GM19324 (cell line): Measurements from ENCODE around the gene SMG5.
A peak's percentile ranks its signal among the peaks of the same experiment; 100 is the strongest.

Source experiments
- ATAC-seq: cut with Tn5 transposase; IDR thresholded peaks from one replicate; pipeline ENCODE4 v1.9.1; 2021; ENCODE audit warnings: mild to moderate bottlenecking, moderate library complexity; ENCODE audit not compliant: unreplicated experiment, low FRiP score

The SMG5 gene

GRCh38 chr1:156246241-156246780, 36.3 kb downstream of the SMG5 start:
- no peak for ATAC-seq

GRCh38 chr1:156245451-156246232, 37.0 kb downstream of the SMG5 start:
- ATAC-seq = no peak

GRCh38 chr1:156244712-156245111, 37.9 kb downstream of the SMG5 start:
- ATAC-seq = no peak

- ATAC-seq = no peak
Observed at GRCh38 chr1:156244126-156244525, 38.5 kb downstream of the SMG5 start.

- ATAC-seq = no peak
Observed at GRCh38 chr1:156242738-156243137, 39.9 kb downstream of the SMG5 start.

- ATAC-seq = no peak
Observed at GRCh38 chr1:156241926-156242325, 40.7 kb downstream of the SMG5 start, which contains the start of gene BGLAP. Gene BGLAP (plus strand): TSS chr1:156242184. CDS start chr1:156242232, 48 bp downstream.

GRCh38 chr1:156241311-156241811, 41.3 kb downstream of the SMG5 start:
- ATAC-seq = no peak

- no peak for ATAC-seq
Observed at GRCh38 chr1:156238248-156238647, 44.4 kb downstream of the SMG5 start.

- ATAC-seq = no peak
Observed at GRCh38 chr1:156236164-156236563, 46.5 kb downstream of the SMG5 start.

- ATAC-seq = no peak
Observed at GRCh38 chr1:156233426-156234127, 49.0 kb downstream of the SMG5 start.

GRCh38 chr1:156232201-156232894, 50.3 kb downstream of the SMG5 start:
- ATAC-seq = no peak

- no peak for ATAC-seq
Observed at GRCh38 chr1:156230473-156230837, 52.2 kb downstream of the SMG5 start.

- ATAC-seq = no peak
Observed at GRCh38 chr1:156229809-156230472, 52.7 kb downstream of the SMG5 start.

- no peak for ATAC-seq
Observed at GRCh38 chr1:156228501-156228900, 54.1 kb downstream of the SMG5 start.

GRCh38 chr1:156226782-156227181, 55.8 kb downstream of the SMG5 start:
- no peak for ATAC-seq

- peak; percentile 64 for ATAC-seq
Observed at GRCh38 chr1:156226116-156226538, 56.5 kb downstream of the SMG5 start.

- ATAC-seq = no peak
Observed at GRCh38 chr1:156225677-156226014, 57.0 kb downstream of the SMG5 start.

GRCh38 chr1:156221986-156222692, 60.5 kb downstream of the SMG5 start:
- ATAC-seq = no peak

- ATAC-seq = no peak
Observed at GRCh38 chr1:156220226-156220625, 62.4 kb downstream of the SMG5 start.

- no peak for ATAC-seq
Observed at GRCh38 chr1:156217871-156218270, 64.8 kb downstream of the SMG5 start.
